Measurements from ENCODE around the gene GTPBP10.

GTPBP10 gene, protein sequence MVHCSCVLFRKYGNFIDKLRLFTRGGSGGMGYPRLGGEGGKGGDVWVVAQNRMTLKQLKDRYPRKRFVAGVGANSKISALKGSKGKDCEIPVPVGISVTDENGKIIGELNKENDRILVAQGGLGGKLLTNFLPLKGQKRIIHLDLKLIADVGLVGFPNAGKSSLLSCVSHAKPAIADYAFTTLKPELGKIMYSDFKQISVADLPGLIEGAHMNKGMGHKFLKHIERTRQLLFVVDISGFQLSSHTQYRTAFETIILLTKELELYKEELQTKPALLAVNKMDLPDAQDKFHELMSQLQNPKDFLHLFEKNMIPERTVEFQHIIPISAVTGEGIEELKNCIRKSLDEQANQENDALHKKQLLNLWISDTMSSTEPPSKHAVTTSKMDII

DNA sequence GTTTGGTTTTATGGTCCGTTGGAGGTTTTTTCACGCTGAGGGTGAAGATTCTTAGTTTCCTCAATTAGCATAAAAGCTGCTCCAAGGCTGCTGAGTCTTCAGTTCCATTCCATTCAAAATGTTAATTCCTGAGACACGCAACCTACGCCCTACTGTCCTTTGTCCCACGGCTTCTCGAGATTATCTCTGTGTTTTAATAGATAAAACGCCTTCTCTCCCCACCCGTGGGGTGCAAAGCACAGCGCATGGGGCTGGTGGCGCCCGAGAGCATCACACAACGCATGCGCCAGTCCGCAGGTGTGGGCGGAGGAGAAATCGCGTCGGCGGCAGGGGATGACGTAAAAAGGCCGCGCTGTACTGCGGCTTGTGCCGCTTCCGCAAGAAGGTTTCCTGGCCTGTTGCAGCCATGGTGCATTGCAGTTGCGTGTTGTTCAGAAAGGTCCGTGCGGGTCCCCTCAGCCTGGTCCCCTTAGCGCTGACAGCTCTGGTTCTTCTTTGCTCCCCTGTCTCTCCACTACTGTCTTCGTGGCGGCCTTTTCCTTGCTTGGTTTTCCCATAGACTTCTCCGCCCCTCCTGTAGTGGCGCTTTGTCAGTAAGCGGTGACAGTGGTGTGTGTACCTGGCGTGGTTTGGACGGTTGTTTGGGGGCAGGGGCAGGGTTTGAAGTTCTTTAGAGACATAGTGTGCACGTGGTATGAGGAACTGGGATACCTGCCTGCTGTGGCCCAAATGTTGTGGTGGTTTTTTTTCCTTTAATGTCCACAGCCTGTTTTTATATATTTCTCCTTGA is at the start of gene GTPBP10:
GTPBP10 (plus strand) TSS at position 381 of the 790 bp plus-strand sequence; CDS start at position 407, 26 bp downstream.
- TF ChIP-seq, protein P1, sequence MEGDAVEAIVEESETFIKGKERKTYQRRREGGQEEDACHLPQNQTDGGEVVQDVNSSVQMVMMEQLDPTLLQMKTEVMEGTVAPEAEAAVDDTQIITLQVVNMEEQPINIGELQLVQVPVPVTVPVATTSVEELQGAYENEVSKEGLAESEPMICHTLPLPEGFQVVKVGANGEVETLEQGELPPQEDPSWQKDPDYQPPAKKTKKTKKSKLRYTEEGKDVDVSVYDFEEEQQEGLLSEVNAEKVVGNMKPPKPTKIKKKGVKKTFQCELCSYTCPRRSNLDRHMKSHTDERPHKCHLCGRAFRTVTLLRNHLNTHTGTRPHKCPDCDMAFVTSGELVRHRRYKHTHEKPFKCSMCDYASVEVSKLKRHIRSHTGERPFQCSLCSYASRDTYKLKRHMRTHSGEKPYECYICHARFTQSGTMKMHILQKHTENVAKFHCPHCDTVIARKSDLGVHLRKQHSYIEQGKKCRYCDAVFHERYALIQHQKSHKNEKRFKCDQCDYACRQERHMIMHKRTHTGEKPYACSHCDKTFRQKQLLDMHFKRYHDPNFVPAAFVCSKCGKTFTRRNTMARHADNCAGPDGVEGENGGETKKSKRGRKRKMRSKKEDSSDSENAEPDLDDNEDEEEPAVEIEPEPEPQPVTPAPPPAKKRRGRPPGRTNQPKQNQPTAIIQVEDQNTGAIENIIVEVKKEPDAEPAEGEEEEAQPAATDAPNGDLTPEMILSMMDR (IDR thresholded peaks at IDR 0.05; ENCODE audit: low read depth, low read length): peak; percentile 62

DNA sequence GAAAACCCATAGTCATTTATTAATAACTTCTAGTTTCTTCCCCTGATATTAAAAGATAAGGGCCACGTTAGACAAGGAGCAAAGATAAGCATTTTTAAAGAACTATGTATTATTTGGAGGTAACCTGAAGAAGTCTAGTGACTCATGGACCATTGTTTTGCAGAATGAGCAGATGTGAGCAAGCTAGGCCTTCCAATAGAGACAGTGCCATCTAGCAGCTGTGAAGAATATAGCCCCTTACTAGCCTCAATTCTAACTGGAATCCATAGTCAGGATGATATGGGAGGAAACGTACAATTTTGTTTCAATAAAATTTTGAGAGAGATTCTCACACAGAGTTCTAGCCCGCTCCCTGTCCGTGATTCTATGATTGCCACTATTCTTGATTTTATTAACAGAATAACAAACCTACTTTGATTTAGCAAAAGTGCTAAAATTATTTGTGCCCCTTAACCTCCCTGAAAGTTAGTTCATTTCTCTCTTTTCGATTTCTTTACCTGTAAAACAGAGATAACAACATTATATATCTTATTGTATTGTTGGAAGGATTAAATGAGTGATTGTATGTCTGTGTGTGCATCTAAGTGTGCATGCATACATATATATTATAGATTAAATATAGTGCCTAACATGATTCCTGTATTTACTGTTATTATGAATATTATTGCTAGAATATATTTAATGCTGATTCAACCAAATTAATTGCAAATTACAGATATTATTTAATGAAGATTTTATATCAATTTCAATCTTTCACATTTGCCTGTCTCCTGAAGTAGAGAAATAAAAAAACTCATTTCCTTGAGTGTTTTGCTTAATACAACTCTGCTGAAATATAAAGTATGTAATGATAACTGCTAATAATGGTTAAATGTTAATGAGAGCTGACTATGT is 48.1 kb upstream of the GTPBP10 start:
- H3K4me3 ChIP-seq (ENCODE audit: low read depth, low read length): no peak overlapping the region
- TF ChIP-seq, protein P1 (IDR thresholded peaks at IDR 0.05; ENCODE audit: low read depth, low read length): peak; percentile 32; the same call in 1 of the 2 replicates

More for the DNA sequence above, at the start of gene GTPBP10:
- H3K4me3 ChIP-seq (ENCODE audit: low read depth, low read length): peak within 1 kb of the TSS; percentile 89

DNA sequence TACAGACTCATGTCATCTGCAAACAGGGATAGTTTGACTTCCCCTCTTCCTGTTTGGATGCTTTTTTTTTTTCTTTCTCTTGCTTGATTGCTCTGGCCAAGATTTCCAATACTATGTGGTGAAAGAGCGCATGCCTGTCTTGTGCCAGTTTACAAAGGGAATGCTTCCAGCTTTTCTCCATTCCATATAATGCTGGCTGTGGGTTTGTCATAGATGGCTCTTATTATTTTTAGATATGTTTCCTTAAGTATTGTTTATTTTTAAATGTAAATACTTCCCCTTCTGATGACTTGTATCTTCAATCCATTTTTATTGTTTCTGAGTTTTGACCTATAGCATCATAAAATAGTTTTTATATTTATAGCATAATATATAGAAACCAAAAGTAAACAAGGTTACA is 43.3 kb upstream of the GTPBP10 start:
- TF ChIP-seq, protein P1 (IDR thresholded peaks at IDR 0.05; ENCODE audit: low read depth, low read length): no peak
- no peak overlapping the region for H3K4me3 ChIP-seq (ENCODE audit: low read depth, low read length)

DNA sequence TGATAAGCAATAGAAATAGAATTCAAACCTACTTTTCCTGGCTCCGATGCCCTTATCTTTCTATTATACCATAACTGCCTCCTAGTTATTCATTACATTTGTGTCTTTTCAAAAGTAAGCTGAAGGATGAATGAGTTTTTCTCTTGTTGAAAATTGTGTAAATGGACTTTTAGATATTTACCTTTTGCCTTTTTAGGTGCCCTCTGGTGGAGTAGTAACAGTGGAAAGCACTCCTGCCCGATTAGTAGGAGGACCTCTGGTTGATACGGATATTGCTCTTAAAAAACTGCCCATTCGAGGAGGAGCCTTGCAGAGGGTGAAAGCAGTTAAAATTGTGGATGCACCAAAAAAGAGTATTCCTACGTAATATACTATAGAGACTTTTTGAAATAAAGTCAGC is 36.6 kb upstream of the GTPBP10 start:
- TF ChIP-seq, protein P1 (IDR thresholded peaks at IDR 0.05; ENCODE audit: low read depth, low read length): no peak

DNA sequence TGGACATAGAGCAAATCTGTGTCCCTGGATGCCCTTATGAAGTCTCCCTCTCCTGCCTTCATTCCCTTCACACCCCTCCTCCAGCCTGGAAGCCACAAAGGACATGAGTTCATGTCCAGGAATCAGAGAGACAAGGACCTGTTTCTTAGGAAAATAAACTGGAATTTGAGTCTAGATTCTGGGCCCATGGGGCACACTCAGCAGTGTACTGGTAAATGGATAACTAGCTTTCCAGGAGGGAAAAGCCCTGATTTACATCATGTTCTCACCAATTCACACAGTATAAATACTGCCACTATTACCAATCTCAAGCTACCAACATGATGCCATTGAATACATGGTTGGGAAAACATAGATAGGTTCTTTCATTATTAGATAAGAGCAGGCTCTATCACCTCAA is 35.3 kb upstream of the GTPBP10 start:
- TF ChIP-seq, protein P1 (IDR thresholded peaks at IDR 0.05; ENCODE audit: low read depth, low read length): no peak
- H3K4me3 ChIP-seq (ENCODE audit: low read depth, low read length): no peak overlapping the region

More for the DNA sequence above, 36.6 kb upstream of the GTPBP10 start:
- no peak overlapping the region for H3K4me3 ChIP-seq (ENCODE audit: low read depth, low read length)

DNA sequence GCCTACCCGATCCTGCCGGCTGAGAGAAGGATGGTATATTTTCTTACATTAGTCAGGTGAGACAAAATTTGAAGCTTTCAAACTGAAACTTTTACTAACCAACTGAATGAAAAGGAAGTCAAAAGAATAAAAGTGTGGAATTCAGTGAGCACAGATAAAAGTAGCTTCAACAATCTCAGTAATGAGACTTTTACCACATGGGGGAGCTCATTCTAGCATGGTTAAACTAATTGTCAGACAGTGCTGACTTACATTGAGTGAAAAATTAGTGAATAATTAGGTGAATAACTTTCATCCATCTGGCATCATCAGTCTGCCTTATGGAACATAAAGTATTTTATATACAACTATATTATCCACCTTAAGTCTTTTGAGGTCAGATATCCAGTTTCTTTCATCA is 33.8 kb upstream of the GTPBP10 start:
- TF ChIP-seq, protein P1 (IDR thresholded peaks at IDR 0.05; ENCODE audit: low read depth, low read length): no peak
- H3K4me3 ChIP-seq (ENCODE audit: low read depth, low read length): no peak overlapping the region
